ENCODE data around the gene ZNF3. TPM values are rescaled to one million over a fixed set of nuclear protein-coding genes. Genes with fewer than 3 reads are reported as not detected.

ZNF3 gene
- polyA plus RNA-seq, 4 donors: 35.6 to 57.3 (median 54.5) TPM

Other genes with a start within 250 kb of the ZNF3 start
- not detected for gene OR2AE1, start 204.7 kb downstream of the ZNF3 start, polyA plus RNA-seq (ENCODE audit: insufficient read length in 4 of 4)
- gene TRIM4, start 162.2 kb downstream of the ZNF3 start, polyA plus RNA-seq (ENCODE audit: insufficient read length in 4 of 4): 10 to 100 TPM; 28.8 to 39.6 (median 35.8) TPM
- gene GJC3, start 152.1 kb downstream of the ZNF3 start, polyA plus RNA-seq (ENCODE audit: insufficient read length in 4 of 4): 1 to 10 TPM in 3 of 4 donors, under 1 TPM in 1; 0.87 to 1.5 (median 1.2) TPM
- gene AZGP1, start 105.7 kb downstream of the ZNF3 start, polyA plus RNA-seq (ENCODE audit: insufficient read length in 4 of 4): 10 to 100 TPM in 3 of 4 donors, 1 to 10 TPM in 1; 2.5 to 62.9 (median 43.6) TPM
- gene ZKSCAN1, start 66.1 kb downstream of the ZNF3 start, polyA plus RNA-seq (ENCODE audit: insufficient read length in 4 of 4): 10 to 100 TPM; 47.5 to 62.2 (median 58.1) TPM
- gene ZSCAN21, start 31.9 kb downstream of the ZNF3 start, polyA plus RNA-seq (ENCODE audit: insufficient read length in 4 of 4): 10 to 100 TPM; 18.1 to 22.8 (median 20.9) TPM
- 100 to 1,000 TPM; 103 to 137 (median 126) TPM for gene COPS6, start 7.2 kb upstream of the ZNF3 start, polyA plus RNA-seq (ENCODE audit: insufficient read length in 4 of 4)
- gene MCM7, start 19.7 kb upstream of the ZNF3 start, polyA plus RNA-seq (ENCODE audit: insufficient read length in 4 of 4): 100 to 1,000 TPM in 3 of 4 donors, 10 to 100 TPM in 1; 94.6 to 165 (median 144) TPM
- 10 to 100 TPM; 26.1 to 39.2 (median 29.8) TPM for gene AP4M1, start 19.9 kb upstream of the ZNF3 start, polyA plus RNA-seq (ENCODE audit: insufficient read length in 4 of 4)
- 10 to 100 TPM; 46.3 to 69.7 (median 59.6) TPM for gene TAF6, start 37.6 kb upstream of the ZNF3 start, polyA plus RNA-seq (ENCODE audit: insufficient read length in 4 of 4)
- 10 to 100 TPM; 40.7 to 90.5 (median 45.0) TPM for gene CNPY4, start 37.9 kb upstream of the ZNF3 start, polyA plus RNA-seq (ENCODE audit: insufficient read length in 4 of 4)
- gene MBLAC1, start 45.2 kb upstream of the ZNF3 start, polyA plus RNA-seq (ENCODE audit: insufficient read length in 4 of 4): 1 to 10 TPM in 3 of 4 donors, under 1 TPM in 1; 0.99 to 2.3 (median 1.6) TPM
- gene LAMTOR4, start 67.2 kb upstream of the ZNF3 start, polyA plus RNA-seq (ENCODE audit: insufficient read length in 4 of 4): 100 to 1,000 TPM in 1 of 4 donors, 10 to 100 TPM in 3; 79.5 to 129 (median 92.6) TPM
- gene TRAPPC14, start 77.0 kb upstream of the ZNF3 start, polyA plus RNA-seq (ENCODE audit: insufficient read length in 4 of 4): 10 to 100 TPM; 14.4 to 32.2 (median 19.1) TPM
- gene GAL3ST4, start 86.9 kb upstream of the ZNF3 start, polyA plus RNA-seq (ENCODE audit: insufficient read length in 4 of 4): 10 to 100 TPM in 1 of 4 donors, 1 to 10 TPM in 3; 5.8 to 14.2 (median 8.1) TPM
- gene GPC2, start 95.7 kb upstream of the ZNF3 start, polyA plus RNA-seq (ENCODE audit: insufficient read length in 4 of 4): 10 to 100 TPM in 1 of 4 donors, 1 to 10 TPM in 3; 6.4 to 18.3 (median 8.8) TPM
- 10 to 100 TPM; 11.3 to 31.0 (median 17.0) TPM for gene STAG3, start 96.2 kb upstream of the ZNF3 start, polyA plus RNA-seq (ENCODE audit: insufficient read length in 4 of 4)
- 1 to 10 TPM; 3.5 to 8.5 (median 5.2) TPM for gene PVRIG, start 138.2 kb upstream of the ZNF3 start, polyA plus RNA-seq (ENCODE audit: insufficient read length in 4 of 4)
- gene SPDYE3, start 226.0 kb upstream of the ZNF3 start, polyA plus RNA-seq (ENCODE audit: insufficient read length in 4 of 4): 1 to 10 TPM; 5.0 to 8.9 (median 6.8) TPM

All from left renal pelvis (tissue), 4 donors.